Activated effector memory CD4-positive, alpha-beta T cell treated with anti-CD3 and anti-CD28 coated beads, Interleukin-2, amount 50 U/mL, for 16 hours (primary cell): ENCODE measurements around the gene WDR3.
"Not testable (repeated sequence)": the region's sequence is repeated elsewhere in the genome, so short reads cannot be mapped to it uniquely, and the experiment has no call there.

Source experiments
- DNase-seq: peaks from one replicate; pipeline ENCODE4 v3.0.0-alpha.2; 2020

WDR3 gene

GRCh38 chr1:117929343-117930172, at the start of gene WDR3, which contains the start of gene GDAP2:
Gene WDR3, plus strand, starts transcription at chr1:117929739. Its CDS starts 3,581 bp downstream, at chr1:117933320.
Gene GDAP2, minus strand, starts transcription at chr1:117929621. Its CDS starts 9,264 bp downstream, at chr1:117920357.
- DNase-seq = peak; percentile 98

GRCh38 chr1:117883616-117884015, 45.9 kb upstream of the WDR3 start:
- no peak for DNase-seq

GRCh38 chr1:117886101-117886795, 43.3 kb upstream of the WDR3 start:
- DNase-seq = no peak

GRCh38 chr1:117890452-117890851, 39.1 kb upstream of the WDR3 start:
- no peak for DNase-seq

- no peak for DNase-seq
These were observed 37.0 kb upstream of the WDR3 start for GRCh38 chr1:117892512-117892911.

- no peak for DNase-seq
These were observed 35.5 kb upstream of the WDR3 start for GRCh38 chr1:117894078-117894477.

GRCh38 chr1:117895482-117896114, 33.9 kb upstream of the WDR3 start:
- peak; percentile 78 for DNase-seq

- DNase-seq = no peak
These were observed 32.0 kb upstream of the WDR3 start for GRCh38 chr1:117897551-117897950.

- DNase-seq = no peak
These were observed 29.7 kb upstream of the WDR3 start for GRCh38 chr1:117899801-117900200.

- no peak for DNase-seq
These were observed 26.6 kb upstream of the WDR3 start for GRCh38 chr1:117902944-117903343.

- DNase-seq = no peak
These were observed 25.1 kb upstream of the WDR3 start for GRCh38 chr1:117904485-117904884.

GRCh38 chr1:117905019-117905418, 24.5 kb upstream of the WDR3 start:
- no peak for DNase-seq

- no peak for DNase-seq
These were observed 18.5 kb upstream of the WDR3 start for GRCh38 chr1:117911051-117911450.

GRCh38 chr1:117919376-117919775, 10.2 kb upstream of the WDR3 start:
- no peak for DNase-seq

GRCh38 chr1:117921991-117922390, 7.5 kb upstream of the WDR3 start:
- DNase-seq = no peak

- DNase-seq = not testable (repeated sequence)
These were observed 6.8 kb upstream of the WDR3 start for GRCh38 chr1:117922717-117923116.

GRCh38 chr1:117925981-117926380, 3.6 kb upstream of the WDR3 start:
- no peak for DNase-seq

- DNase-seq = no peak
These were observed 627 bp upstream of the WDR3 start for GRCh38 chr1:117928881-117929342.

- DNase-seq = no peak
These were observed 571 bp downstream of the WDR3 start for GRCh38 chr1:117930173-117930447.

- DNase-seq = no peak
These were observed 945 bp downstream of the WDR3 start for GRCh38 chr1:117930484-117930883.

- DNase-seq = no peak
These were observed 3.0 kb downstream of the WDR3 start for GRCh38 chr1:117932576-117932975.

- no peak for DNase-seq
These were observed 4.2 kb downstream of the WDR3 start for GRCh38 chr1:117933769-117934168.

GRCh38 chr1:117942293-117942692, 12.8 kb downstream of the WDR3 start:
- no peak for DNase-seq

- no peak for DNase-seq
These were observed 22.8 kb downstream of the WDR3 start for GRCh38 chr1:117952386-117952785.
